GM21723 (cell line): Measurements from ENCODE around the gene TSSK2.

ENCODE experiments used
- ATAC-seq: cut with Tn5 transposase; IDR thresholded peaks from one replicate; pipeline ENCODE4 v1.9.1; 2021; ENCODE audit warnings: mild to moderate bottlenecking, moderate library complexity; ENCODE audit not compliant: unreplicated experiment

TSSK2 gene

GRCh38 chr22:19180234-19180633, 49.1 kb downstream of the TSSK2 start:
- no peak for ATAC-seq

GRCh38 chr22:19180740-19181410, 49.8 kb downstream of the TSSK2 start:
- ATAC-seq: no peak

- no peak for ATAC-seq
These were observed 50.8 kb downstream of the TSSK2 start for GRCh38 chr22:19181786-19182471.
